ENCODE measurements around the gene NCKIPSD. TPM values are rescaled to one million over a fixed set of nuclear protein-coding genes. Genes with fewer than 3 reads are reported as not detected.

Gene NCKIPSD
- total RNA-seq, 1 donor from 2014 or later: 34.1 TPM

- H3K36me3 Mint-ChIP-seq (ENCODE audit: low read depth, unreplicated experiment): peaks cover 7% of the 10 kb centered on the region
Observed at GRCh38 chr3:48663489-48664312, 22.0 kb downstream of the NCKIPSD start.

GRCh38 chr3:48662753-48663488 is 22.8 kb downstream of the NCKIPSD start, which contains the start of gene CELSR3:
TSS of gene CELSR3 (minus strand) at chr3:48662886. CDS start at chr3:48662634, 252 bp downstream.
- H3K27ac Mint-ChIP-seq (ENCODE audit: unreplicated experiment): peak within 1 kb of the TSS; percentile 95
- no peaks in the 10 kb centered on the region for H3K9me3 Mint-ChIP-seq (ENCODE audit: unreplicated experiment)
- H3K36me3 Mint-ChIP-seq (ENCODE audit: low read depth, unreplicated experiment): peaks cover 7% of the 10 kb centered on the region
- DNase-seq (ENCODE audit: low spot score): peak; percentile 81
- no peak for TF ChIP-seq CTCF (IDR thresholded peaks at IDR 0.05; ENCODE audit: unreplicated experiment)
- peak within 1 kb of the TSS; percentile 96 for H3K4me3 Mint-ChIP-seq (ENCODE audit: unreplicated experiment)
- peaks cover 9% of the 10 kb centered on the region for H3K27me3 Mint-ChIP-seq (ENCODE audit: unreplicated experiment)
- H3K4me1 Mint-ChIP-seq (ENCODE audit: unreplicated experiment): peaks cover 7% of the 10 kb centered on the region

More at GRCh38 chr3:48663489-48664312, 22.0 kb downstream of the NCKIPSD start:
- no peaks in the 10 kb centered on the region for H3K9me3 Mint-ChIP-seq (ENCODE audit: unreplicated experiment)
- peak; percentile 97 for DNase-seq (ENCODE audit: low spot score)
- peaks cover 8% of the 10 kb centered on the region for H3K27me3 Mint-ChIP-seq (ENCODE audit: unreplicated experiment)
- H3K4me3 Mint-ChIP-seq (ENCODE audit: unreplicated experiment): peak overlapping the region; percentile 96
- peaks cover 7% of the 10 kb centered on the region for H3K4me1 Mint-ChIP-seq (ENCODE audit: unreplicated experiment)
- TF ChIP-seq CTCF (IDR thresholded peaks at IDR 0.05; ENCODE audit: unreplicated experiment): peak; percentile 94
- H3K27ac Mint-ChIP-seq (ENCODE audit: unreplicated experiment): peak overlapping the region; percentile 95

- Mint-ChIP-seq H3K4me1 (ENCODE audit: unreplicated experiment) (peaks cover 7% of the 10 kb centered on the region), H3K9me3 (ENCODE audit: unreplicated experiment) (no peaks in the 10 kb centered on the region), H3K36me3 (ENCODE audit: low read depth, unreplicated experiment) (peaks cover 7% of the 10 kb centered on the region), H3K4me3 (ENCODE audit: unreplicated experiment) (peak overlapping the region; percentile 79), H3K27ac (ENCODE audit: unreplicated experiment) (no peak overlapping the region), H3K27me3 (ENCODE audit: unreplicated experiment) (peaks cover 14% of the 10 kb centered on the region)
- DNase-seq (ENCODE audit: low spot score): no peak
- no peak for TF ChIP-seq CTCF (IDR thresholded peaks at IDR 0.05; ENCODE audit: unreplicated experiment)
Observed at GRCh38 chr3:48662145-48662752, 23.5 kb downstream of the NCKIPSD start.

GRCh38 chr3:48661501-48662144 is 24.1 kb downstream of the NCKIPSD start:
- Mint-ChIP-seq H3K27ac (ENCODE audit: unreplicated experiment) (no peak overlapping the region), H3K36me3 (ENCODE audit: low read depth, unreplicated experiment) (peaks cover 7% of the 10 kb centered on the region), H3K9me3 (ENCODE audit: unreplicated experiment) (no peaks in the 10 kb centered on the region), H3K4me1 (ENCODE audit: unreplicated experiment) (peaks cover 7% of the 10 kb centered on the region), H3K4me3 (ENCODE audit: unreplicated experiment) (peak overlapping the region; percentile 79), H3K27me3 (ENCODE audit: unreplicated experiment) (peaks cover 14% of the 10 kb centered on the region)
- DNase-seq (ENCODE audit: low spot score): peak; percentile 75
- no peak for TF ChIP-seq CTCF (IDR thresholded peaks at IDR 0.05; ENCODE audit: unreplicated experiment)
